GM10847 (cell line): ENCODE data around the gene STOML2.

Experiments used
- POLR2A ChIP-seq: IDR thresholded peaks from 2 replicates; pipeline ENCODE4 v1.6.1; 2011; ENCODE audit not compliant: insufficient read length; ENCODE audit errors: extremely low read depth

The STOML2 gene

DNA sequence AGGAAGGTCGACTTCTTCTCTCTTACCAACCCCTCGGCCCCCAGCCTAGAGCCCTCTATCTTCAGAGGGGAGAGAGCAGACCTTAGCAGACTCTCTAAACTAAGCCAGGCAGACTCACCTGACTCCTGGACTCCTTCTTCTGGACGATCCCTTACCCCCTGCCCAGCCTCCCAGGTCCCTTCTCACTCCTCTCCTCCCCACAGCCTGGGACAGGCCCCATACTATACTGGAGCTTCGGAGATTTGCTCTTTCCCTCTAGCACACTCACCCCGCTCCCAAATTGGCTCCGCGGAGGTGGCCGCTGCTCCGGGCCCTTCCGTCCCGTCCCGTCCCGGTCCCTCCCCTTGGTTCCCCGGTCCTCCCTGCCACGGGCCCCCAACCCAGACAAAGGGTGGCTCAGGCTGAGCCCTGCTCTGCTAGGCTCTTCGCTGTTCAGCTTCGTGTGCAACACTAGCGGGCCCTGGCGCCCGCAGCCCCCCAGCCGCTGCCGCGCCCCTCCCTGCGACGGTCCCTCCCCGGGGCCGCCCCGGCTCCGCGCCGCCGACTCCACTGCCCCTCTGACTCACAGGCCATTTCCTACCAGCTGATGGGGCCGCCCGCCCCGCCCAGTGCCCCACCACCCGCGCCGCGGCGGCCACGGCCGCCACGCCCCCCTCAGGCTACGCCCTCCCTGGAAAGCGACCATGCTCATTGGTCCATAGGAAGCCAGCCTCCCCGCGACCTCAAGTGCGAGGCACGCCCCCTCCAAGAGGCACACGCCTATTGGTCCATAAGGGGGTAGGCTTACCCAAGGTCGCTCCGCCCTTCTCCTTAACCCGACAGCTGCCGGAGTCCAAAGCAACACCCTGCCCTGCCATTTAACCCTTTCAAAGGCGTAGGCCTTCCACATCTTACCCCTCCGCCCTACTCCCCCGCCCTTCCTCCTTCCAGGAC is 8.3 kb upstream of the STOML2 start:
- TF ChIP-seq POLR2A = no peak

DNA sequence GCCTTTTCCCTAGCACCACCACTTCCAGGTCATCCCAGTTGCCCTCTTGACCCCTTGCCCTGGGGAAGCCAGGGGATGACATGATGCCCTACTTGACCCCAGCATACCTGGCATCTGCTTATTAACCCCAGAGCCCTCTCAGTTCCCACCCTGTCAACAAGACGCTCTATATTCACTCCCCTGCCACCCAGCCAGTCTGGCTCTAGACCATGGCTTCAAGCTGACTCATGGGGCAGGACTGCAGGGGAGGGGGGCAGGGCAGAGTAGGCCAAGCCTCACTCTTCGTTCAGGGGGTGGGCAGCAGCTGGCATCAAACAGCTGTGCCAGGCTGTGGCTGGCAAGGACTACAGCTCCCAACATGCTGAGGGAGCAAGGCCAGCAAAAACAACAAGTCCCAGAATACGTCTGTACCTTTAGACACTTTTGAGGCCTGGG is 7.4 kb upstream of the STOML2 start:
- TF ChIP-seq POLR2A = no peak

DNA sequence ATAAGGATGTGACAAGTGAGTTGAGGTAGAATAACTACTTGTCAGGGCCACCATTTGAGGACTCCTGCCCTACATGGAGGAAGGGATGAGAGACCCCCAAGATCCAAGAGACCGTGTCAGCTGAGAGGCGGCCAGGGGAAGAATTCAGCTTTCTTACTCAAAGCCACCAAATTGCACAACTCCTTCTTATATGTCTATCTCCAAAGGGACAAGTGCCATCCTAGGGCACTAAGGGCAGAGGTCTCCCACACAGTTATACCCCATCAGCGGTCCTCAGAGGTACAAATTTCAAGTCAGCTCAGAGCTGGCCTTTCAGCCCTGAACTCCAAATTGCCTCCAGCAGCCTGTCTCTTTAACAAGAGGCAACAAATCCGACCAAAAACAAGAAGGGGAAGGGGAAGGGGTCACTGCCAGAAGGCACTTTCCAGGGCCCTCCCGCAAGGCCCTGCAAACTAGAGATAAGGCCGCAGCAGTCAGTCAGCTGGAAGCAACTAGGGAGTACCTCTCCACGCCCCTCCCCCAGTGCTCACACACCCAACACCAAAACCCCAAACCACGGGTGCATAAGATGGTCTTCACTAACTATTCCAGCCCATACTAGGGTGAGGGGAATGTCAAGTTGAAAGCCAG is 6.1 kb upstream of the STOML2 start:
- no peak for TF ChIP-seq POLR2A

DNA sequence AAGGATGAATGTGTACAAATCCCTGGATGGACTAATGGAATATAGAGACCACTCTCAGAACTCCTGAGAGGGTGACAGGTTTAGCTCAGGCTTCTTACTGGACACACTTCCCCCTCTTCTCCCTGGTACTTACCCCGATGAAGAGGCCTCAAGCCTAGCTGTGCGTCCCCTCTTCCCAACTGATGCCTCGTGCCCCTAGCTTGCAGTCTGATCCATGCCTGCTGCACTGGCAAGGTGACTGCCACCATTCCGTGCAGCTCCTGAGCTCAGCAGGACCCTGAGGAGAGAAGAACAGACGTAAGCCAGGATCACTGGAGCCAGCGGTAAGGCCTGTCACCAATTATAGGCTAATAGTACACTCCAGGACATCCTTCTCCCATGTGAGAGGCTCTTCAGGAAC is 5.5 kb upstream of the STOML2 start:
- no peak for TF ChIP-seq POLR2A

DNA sequence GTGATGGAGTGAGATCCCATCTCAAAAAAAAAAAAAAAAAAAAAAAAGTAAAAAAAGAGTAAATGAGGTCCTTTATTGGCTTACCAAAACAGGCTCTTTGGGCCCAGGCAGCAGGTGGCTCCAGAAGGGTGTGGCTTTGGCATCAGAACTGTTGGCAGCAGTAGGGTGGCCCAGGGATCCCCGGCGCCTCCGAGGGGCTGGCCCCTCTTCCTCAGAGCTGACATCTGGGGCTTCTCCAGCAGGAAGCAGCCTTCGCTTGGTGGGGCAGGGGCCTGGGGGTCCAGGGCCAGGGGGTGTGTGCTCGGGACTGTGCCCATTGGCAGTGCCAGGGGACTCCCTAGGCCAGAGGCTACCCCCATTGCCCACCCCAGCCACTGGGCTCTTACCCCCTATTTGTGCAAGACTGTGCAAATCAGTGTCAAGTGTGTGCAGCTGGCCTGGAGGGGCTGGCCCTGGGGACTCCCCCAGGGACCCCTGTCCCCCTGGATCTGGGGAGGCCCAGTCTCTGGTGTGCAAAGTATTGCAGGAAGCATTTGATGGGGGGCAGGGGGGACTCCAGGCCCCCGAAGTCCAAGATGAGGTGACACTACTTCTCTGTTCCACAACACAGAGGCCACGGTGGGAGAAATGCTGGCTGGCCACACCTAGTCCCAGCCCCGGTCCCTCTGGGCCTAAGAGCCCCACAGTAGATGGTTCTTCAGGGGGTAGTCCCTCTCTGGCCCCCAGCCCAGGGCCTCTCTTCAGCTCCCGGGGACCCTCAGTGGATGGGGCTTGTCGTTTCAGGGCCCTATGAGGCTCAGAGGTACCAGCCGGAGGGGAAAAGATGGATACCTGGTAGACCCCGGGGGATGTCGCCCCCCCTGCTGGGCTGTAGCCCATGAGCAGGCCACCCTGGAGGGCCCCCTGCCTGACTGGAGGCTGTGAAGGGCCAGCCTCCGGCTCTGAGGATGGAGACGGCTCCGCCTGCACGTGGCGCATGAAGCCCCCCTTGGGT is 4.7 kb upstream of the STOML2 start:
- TF ChIP-seq POLR2A = no peak

DNA sequence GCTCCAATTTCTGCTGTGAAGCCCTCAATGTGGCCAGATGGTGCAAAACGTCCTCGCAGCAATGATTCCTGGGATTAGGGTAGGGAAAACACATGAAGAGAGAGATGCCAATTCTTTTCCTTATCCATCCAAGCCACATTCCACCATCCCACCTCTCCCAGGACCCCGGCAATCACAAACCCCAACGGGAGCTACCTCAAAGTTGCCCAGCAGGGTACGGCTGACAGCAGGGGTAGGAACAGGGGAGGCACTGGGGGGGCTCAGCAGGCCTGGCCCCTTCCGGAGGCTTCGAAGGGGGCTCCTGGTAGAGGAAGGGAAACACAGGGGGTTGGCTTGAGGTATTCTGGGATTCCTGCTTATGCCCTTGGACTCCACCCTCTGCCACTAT is 3.4 kb upstream of the STOML2 start:
- no peak for TF ChIP-seq POLR2A

DNA sequence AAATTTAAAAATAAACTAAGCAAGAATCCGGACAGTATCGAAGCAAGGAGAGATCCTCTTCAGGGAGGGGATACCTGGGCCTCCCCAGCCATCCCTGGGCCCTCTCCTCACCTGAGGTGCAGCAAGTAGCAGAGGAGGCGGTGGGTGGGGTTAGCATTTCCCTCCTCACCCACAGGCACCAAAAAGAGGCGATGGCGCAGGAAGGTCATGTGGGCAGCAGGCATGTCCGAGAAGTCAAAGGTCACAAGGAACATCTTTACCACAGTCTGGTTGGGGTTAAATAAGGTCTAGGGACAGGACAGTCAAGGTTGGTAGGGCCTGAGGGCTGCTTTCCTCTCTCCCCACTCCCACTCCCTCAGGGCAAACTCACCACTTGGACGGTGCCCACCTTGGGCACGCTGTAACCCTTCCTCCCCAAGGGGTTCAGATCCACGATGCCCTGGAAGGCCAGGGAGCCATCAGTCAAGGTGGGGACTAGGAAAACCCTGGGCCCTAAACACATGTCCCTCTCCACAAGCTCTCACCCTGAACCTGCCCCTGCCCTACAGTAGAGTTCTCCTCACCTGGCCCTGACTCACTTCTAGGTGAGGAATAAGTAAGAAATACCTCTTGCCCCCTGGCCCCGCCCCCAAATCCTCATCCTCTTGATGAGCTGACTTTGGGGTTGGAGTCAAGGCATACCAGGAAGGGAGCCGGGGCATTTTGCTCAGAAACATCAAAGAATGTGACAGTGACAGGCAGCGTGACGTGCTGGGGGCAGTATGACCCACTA is 2.8 kb upstream of the STOML2 start:
- TF ChIP-seq POLR2A = no peak

DNA sequence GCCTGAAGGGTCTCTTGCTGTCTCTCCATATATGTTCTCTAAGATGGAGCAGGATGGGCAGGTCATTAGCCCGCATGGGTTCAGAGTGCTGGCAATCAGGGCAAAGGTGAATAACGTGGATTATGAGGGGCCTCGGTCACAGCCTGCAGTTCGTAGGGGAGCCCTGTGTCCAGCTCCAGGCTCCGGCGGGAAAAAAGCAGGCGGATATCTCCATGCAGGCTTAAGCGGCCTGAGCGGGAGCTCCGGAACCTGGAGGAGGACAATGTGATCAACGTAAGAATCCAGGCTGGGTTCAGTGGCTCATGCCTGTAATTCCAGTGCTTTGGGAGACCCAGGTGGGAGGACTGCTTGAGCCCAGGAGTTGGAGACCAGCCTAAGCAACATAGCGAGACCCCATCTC is 2.2 kb upstream of the STOML2 start:
- TF ChIP-seq POLR2A = no peak

DNA sequence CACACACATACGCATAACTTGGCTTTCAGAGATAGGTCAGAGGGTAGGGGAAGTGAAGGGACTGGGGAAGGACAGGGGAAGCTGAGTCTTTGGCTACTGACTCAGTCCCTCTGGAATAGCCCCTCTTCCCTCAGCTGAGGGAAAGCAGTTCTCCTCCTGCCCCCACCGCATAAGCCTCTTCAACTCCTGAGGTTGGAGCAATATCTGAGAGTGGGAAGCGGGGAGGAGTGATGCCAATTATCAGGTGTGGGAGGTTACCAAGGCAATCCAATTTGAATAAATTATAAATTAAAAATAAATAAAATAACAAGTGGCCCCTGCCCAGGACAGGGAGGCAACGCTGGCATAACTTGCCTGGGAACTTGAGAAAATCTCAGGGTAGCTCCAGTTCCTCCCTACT is 1.7 kb upstream of the STOML2 start:
- no peak for TF ChIP-seq POLR2A

DNA sequence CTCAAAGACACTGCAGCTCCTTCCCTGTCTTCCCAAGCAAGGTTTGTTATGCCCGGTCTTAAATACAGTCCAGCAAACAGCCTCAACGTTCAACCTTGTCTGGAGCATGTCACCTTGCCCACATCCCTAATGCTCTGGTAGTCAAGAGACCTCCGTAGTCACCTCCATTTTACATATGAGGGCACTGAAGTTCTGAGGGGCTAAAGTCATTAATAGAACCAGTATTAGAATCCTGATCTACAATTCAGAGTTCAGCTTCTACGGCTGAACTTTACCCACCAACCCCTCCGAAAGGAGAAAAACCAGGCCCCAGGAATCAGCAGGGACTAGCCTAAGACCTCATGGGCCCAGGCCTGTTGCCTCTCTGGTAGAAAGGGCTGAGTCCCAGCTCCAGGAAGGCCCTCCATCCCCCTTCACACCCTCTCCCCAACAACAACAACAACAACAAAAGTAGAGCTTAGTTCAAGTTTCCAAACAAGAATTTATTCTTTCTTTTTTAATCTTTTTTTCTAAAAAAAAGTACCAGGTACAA is 795 bp upstream of the STOML2 start:
- TF ChIP-seq POLR2A = no peak

DNA sequence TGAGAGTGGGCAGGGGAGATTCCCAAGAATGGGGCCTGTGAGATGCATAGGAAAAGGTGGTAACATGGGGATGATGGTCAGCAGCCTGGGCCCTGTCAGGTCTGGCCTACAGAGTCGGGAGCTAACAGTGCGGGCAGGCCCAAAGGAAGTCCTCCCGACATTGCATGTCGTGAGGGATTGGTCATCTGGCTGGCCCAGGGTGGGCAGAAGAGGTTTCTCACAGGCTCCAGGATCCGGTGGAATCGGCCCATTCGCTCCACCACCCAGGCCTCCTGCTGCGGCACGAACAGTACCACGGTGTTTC is 514 bp downstream of the STOML2 start:
- TF ChIP-seq POLR2A = no peak

DNA sequence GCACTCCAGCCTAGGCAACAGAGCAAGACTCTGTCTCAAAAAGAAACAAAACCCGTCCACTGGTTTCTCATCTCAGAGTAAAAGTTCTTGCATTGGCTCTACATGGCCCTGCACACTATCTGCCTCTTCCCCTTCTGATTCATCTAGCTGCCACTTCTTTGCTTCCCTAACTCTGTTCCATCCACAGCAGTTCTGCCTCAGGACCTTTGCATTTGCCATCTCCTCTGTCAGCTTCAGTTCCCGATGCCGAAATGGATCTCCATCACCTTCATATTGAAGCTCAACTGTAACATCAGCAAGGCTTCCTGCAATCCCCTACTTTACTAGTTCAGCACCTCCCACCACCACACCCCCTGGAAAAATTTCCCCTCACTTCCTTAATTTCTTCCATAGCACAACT is 5.4 kb downstream of the STOML2 start:
- TF ChIP-seq POLR2A = no peak

DNA sequence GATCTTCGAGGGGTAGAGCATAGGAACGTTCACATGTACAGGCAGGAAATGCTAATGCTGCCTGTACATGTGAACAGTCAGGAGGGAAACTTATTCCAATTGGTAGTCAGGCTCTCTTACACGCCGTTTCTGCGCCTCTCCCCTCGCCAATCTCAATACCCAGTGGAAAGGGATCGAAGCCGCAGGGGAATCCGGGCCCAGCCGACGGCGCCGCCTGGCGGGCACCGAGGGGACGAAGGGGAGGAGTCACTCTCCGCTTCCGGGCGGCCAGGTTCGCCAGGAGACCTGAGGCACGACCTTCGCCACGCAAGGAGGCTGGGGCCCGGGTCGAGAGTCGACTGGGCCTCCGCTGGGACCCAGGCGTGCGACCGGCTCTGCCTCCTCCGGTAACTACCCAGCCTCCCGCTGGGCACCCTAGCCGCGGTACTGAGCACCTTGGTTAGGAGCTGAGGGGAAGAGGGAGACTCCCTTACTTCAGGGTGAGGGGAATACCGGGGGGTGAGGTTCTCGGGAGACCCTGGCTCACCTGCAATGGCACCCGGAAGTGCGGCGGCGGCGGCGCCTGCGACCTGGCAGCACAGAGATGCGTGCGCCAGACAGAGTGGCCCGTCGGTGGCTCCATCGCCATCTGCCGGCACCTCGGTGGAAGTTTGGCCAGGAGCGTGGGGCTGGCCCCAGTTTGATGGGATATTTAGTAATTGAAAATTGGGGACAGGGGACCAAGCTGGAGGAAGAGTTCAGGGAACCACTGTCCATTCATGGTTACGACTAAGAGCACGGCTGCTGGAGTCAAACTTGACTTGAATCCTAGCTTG is 6.7 kb downstream of the STOML2 start, which contains the start of gene PIGO:
PIGO (minus strand) TSS at position 557 of the 815 bp plus-strand sequence. CDS start 1,026 bp downstream, outside the sequence.
- TF ChIP-seq POLR2A = peak; percentile 72

DNA sequence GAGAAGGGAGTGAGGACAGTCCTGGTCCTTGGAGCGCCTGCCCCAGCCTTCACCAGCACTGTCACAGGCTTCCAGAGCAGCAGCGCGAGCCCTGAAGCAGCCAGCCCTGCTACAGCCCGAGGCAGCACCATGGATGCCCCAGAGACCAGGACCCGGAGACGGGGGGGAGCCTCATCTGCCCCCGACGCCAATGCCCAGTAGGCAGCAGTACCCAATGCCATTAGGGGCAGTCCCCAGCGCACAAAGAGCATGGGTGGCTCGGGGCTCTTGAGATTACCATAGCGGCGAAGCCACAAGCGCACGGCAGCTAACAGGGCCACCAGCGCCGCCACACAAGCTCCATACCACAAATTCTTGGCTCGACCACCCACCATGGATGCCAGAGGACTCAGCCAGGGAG is 11.4 kb downstream of the STOML2 start:
- no peak for TF ChIP-seq POLR2A
